Superior temporal gyrus (tissue), 1 donor: ENCODE measurements around the gene PACS1.
"Not testable (repeated sequence)": the region's sequence is repeated elsewhere in the genome, so short reads cannot be mapped to it uniquely, and the experiment has no call there.

Source experiments
- DNase-seq: peaks from one replicate; pipeline ENCODE4 v3.0.0-alpha.2; 2016; ENCODE audit errors: extremely low spot score

Gene PACS1

DNA sequence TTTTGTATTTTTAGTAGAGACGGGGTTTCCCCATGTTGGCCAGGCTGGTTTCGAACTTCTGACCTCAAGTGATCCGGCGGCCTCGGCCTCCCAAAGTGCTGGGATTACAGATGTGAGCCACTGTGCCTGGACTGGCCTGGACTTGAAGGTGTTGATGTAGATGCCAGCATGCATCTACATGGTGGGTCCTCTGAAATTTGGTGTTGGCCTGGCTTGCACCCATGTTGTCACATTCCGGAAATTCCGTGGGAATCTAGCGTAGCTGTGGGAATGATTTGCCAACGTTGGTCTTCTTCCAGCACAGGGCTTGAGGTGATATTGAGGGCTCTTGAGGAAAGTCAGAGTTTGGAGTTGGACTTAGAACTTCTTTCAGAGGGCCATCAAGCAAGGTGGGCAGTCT, 6.5 kb downstream of the PACS1 start:
- no peak for DNase-seq

DNA sequence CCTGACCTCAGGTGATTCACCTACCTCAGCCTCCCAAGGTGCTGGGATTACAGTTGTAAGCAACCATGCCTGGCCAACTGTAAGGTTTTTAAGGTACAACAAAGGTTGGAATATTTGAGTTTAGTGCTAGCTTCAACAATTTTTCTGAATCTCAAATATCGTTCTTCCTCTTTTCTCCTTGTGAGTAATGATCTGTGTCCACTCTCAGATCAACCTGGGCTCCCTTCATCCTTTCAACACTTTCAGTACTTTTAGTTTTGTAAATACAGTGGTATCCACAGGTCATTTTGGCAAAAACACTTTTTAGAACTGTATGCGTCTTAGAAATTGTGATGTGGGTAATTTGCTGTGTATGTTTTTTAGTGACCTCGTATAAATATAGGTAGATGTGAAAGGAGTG, 7.9 kb downstream of the PACS1 start:
- no peak for DNase-seq

DNA sequence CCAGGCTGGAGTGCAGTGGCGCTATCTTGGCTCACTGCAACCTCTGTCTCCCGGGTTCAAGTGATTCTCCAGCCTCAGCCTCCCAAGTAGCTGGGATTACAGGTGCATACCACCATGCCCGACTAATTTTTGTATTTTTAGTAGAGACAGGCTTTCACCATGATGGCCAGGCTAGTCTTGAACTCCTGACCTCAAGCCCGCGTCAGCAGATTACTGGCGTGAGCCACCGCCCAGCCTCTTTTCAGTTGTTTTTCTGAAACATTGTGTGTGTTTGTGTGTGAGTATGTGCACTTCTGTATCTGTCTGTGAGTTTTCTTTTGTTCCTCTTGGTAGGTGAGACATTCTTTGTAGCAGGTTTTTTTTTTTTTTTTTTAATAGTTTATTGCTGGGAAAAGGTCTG, 8.9 kb downstream of the PACS1 start:
- not testable (repeated sequence) for DNase-seq

DNA sequence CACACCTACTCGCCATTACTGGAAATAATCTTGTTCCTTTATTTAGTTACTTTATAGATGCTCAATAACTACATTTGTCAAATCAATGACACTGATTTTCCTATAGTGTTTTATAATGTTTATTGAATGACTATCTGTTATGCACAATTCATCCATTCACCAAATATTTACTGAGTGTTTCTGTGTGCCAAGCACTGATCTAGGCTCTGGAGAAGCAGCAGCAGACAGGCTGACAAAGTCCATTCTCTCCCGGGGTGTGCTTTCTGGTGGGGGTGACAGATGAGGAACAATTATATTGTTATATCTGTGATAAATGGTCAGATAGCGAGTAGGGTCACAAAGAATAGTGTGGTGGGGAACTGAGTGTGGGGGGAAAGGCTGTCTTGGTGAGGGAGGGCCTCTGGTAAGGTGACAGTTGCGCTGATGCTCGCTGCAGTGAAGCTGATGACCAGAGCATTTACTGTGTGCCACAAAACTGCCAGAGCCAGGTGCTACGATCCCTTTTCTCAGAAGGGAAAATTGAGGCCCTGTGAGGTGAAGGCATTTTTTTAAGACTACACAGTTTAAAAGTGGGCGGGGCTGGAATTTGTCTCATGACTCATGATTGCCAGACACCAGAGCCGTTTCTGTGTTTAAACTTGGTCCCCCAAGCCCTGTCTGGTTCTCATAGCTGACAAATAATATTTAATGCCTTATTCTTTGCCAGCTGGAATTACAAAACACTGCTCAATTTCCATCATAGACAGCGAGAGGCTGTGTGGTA, 10.2 kb downstream of the PACS1 start:
- DNase-seq, result no peak

DNA sequence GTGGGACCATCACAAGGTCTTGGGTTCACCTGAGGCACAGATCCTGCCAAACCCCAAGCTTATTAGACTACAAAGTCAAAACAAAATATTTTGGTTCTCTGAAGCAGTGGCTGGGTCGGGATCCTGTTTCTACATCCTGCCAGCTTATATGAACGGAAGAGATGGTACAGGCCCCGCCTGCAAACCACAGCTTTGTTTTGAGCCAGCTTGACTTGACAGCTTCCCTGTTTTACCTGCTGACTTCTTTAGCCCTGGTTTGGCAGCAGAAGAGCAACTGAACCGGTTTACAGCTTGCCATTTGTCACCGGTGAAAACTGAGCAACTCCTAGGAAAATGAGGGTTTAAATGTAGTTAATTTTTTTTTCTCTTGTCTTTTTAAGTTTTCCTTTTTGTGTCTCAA, 11.4 kb downstream of the PACS1 start:
- no peak for DNase-seq

DNA sequence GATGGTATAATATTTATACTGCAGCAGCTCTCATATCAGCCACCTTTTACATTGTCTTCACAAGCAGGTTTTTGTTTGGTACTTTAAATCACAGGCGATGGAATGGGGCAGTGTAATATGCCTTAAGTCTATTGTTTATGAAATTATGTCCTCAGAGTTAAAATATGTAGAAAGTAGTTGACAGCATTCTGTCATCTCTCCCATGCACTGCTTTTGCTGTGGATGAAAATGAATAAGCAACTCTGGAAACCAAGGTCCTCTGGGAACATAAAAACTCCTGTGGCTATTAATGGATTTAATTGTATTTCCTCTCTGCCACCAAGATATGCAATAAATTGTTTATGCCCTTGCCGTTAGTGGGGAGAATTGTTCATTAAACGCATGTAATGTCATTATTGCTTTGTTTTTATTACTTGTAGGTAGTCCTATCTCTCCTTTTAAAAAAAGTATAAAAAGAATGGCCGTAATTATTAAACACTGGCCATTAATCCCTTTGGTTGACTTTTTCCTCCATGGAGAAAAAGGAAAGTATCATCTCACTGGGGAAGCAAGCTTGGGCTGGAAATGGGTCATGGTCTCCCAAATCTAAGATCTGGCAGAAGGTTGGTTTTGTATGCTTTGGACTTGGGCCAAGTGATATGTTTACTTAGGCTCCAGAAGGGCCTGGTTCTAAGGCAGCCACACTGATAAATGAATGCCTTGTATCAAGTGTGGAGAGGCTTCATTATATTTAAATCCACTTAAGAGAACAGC, 13.1 kb downstream of the PACS1 start:
- no peak for DNase-seq

DNA sequence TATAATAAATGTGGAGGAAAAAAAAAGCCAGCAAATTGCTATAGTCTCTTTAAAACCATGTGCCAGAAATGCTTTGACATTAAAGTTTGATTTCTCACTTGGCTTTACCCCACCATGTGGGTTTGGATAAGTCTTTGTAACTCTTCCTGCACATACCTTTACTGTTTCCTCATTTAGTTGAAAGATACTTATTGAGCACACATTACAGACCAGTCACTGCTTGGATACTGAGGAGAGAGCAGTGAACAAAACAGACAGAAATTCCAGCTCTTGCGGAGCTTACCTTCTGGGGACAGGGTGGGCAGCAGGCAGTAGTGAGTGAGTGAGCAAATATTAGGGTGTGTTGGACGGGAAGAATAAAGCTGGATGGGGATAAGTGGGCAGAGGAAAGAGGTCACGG, 13.7 kb downstream of the PACS1 start:
- DNase-seq, result no peak

DNA sequence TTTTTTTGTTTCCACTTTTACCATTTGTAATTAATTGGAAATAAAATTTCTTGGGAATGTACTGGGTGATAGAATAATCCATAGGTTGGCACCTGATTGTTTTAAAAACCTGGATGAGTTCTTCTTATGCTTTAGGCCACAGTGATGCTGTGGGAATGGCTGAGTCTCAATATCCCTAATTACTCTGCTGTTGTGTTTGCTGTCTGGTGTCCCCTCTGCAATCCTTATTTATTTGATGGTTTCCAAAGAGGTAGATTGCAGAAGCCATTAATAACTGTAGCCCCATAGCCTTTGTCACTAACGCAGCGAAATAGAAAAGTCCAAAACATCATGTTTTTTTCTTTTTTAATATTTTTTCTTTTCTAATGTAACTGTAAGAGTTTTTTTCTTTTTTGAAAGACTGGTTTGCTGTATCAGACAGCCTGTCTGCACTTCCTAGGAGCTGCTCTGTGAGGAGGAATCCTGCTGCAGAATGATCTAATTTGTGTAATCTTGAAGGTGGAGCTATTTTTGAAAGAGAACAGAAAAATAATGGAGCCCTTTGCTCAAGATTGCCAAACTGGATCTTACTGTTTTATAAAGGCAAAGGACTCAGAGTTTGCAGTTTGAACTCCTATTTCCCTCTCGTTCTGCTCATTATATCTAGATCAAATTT, 14.9 kb downstream of the PACS1 start:
- DNase-seq, result no peak

DNA sequence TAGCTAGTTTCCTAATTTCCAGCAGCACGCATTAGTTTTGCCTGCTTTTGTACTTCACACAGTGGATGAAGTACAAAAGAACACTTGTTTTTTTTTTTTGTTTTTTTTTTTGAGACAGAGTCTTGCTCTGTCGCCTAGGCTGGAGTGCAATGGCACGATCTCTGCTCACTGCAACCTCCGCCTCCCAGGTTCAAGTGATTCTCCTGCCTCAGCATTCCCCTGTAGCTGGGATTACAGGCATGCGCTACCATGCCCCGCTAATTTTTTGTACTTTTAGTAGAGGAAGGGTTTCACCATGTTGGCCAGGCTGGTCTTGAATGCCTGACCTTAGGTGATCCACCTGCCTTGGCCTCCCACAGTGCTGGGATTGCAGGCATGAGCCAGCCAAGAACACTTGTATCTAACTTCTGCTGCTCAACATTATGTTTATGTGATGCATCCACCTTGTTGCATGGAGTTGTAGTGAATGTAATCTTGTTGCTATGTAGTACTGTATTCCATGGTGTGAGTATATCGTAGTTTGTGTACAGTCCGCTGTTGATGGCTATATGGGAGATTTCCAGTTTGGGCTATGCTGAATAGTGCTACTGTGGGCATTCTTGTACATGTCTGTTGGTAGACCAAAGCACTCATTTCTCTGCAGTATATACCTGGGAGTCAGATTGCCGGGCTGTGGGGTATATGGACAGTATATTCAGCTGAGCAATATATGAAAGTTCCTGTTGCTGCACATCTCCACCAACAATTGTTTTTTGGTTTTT, 17.3 kb downstream of the PACS1 start:
- no peak for DNase-seq

DNA sequence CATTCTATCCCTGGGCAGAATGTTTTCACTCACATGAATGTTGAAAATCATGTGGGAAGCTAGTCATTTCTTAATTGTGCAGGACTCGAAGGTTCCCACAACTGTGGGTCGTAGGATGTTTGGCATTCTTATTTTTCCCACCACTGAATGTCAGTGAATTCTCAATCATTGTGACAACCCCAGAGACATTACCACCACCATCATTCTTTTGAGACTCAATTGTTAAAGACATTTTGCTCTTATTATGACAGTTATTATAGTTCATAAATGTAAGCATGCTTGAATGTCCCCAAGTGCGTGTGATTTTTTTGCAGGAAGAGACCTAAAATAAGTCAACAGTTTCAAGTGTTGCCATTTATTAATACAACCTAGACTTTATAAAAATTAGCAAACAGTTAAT, 19.0 kb downstream of the PACS1 start:
- DNase-seq, result no peak

DNA sequence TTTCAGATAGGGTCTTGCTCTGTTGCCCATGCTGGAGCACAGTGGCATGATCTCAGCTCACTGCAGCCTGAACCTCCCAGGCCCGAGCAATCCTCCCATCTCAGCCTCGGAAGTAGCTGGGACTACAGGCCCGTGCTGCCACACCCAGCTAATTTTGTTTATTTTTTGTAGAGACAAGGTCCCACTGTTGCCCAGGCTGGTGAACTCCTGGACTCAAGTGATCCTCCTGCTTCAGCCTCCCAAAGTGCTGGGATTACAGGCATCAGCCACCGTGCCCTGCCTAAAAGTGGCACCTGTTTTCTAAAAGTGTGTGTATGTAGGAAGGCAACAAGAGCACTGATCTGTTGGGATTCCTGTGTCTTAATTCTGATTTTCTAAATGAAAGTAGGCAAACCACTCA, 20.2 kb downstream of the PACS1 start:
- no peak for DNase-seq

DNA sequence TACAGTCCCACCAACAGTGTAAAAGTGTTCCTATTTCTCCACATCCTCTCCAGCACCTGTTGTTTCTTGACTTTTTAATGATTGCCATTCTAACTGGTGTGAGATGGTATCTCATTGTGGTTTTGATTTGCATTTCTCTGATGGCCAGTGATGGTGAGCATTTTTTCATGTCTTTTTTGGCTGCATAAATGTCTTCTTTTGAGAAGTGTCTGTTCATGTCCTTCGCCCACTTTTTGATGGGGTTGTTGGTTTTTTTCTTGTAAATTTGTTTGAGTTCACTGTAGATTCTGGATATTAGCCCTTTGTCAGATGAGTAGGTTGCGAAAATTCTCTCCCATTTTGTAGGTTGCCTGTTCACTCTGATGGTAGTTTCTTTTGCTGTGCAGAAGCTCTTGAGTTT, 22.1 kb downstream of the PACS1 start:
- DNase-seq, result not testable (repeated sequence)

DNA sequence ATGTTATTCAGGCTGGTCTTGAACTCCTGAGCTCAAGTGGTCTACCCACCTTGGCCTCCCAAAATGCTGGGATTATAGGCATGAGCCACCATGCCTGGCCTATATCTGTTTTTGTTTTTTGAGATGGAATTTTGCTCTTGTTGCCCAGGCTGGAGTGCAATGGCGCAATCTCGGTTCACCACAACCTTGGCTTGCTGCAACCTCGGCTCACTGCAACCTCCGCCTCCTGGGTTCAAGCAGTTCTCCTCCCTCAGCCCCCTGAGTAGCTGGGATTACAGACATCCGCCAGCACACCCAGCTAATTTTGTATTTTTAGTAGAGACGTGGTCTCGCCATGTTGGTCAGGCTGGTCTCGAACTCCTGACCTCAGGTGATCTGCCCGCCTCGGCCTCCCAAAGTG, 29.7 kb downstream of the PACS1 start:
- DNase-seq, result not testable (repeated sequence)

DNA sequence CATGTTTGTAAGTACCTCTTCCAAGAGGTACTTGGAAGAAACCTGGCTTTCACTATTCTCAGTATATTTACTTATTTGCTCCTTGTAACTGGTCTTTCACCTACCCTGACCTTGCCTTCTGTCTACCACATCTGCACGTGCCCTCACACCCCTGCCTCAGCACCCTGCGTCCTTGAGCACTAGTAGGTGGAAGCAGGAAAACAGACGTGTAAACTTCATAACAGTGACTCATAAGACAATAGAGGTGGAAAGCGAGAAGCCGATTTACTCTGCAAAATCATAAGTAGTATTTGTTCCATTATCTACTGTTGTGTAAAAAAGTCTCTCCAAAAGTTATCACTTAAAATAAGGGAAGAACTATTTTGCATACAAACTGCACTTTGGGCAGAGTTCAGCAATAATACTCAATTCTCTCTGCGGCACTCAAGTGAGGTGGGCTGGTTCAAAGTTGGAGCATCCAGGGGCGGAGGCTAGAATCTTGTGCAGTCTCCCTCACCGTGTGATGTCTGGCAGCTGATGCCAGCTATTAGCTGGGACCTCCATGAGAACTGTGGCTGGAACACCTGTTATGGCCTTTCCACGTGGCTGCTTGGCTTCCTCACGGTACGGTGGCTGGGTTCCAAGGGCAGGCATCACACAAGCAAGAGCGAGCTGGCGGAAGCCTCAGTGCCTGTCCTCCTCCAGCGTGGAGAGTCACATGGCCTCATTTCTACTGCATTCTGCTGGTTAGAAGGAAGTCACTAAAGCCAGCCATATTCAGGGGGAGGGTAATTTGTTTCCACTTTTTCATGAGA, 30.4 kb downstream of the PACS1 start:
- DNase-seq, result no peak

DNA sequence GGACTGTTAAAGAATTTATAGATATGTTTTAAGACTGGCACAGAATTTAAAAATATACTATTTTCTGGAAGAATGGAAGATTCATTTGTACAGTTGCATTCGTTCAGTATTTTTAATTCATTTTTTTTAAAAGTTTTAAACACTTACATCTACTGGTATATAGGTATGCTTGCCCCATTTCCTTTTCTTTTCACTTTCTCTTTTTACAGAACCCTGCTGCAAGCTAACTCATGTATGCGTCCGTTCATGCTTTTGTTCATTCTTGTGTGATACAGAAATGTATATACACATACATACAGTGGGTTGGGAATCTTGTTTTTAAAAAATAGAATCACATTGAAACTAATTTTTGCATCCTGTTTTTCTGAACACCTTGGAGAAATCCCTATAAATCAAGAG, 31.0 kb downstream of the PACS1 start:
- no peak for DNase-seq

DNA sequence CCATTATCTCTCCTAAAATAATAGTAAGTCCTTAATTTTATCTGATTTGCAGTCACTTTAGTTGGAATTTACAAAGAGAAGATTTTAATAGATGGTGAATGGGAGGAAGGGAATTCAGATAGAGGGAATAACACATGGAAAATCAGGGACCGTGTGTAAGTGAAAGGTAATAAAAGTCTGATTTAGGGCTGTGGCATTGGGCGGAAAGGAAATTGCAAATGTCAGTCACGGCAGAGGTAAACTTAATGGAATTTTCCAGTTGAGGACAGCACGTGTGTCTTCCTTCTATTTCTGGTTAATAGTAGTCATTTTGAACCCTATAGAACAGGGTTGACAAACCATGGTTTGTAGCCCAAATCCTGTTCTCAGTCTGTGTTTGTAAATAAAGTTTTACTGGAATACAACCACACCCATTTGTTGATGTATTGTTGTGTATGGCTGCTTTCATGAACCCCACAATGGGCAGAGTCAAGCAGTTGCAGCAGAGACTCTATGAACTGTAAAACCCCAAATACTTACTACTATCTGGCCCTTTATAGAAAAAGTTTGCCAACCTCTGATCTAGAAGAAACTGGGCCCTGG, 34.1 kb downstream of the PACS1 start:
- DNase-seq, result no peak

DNA sequence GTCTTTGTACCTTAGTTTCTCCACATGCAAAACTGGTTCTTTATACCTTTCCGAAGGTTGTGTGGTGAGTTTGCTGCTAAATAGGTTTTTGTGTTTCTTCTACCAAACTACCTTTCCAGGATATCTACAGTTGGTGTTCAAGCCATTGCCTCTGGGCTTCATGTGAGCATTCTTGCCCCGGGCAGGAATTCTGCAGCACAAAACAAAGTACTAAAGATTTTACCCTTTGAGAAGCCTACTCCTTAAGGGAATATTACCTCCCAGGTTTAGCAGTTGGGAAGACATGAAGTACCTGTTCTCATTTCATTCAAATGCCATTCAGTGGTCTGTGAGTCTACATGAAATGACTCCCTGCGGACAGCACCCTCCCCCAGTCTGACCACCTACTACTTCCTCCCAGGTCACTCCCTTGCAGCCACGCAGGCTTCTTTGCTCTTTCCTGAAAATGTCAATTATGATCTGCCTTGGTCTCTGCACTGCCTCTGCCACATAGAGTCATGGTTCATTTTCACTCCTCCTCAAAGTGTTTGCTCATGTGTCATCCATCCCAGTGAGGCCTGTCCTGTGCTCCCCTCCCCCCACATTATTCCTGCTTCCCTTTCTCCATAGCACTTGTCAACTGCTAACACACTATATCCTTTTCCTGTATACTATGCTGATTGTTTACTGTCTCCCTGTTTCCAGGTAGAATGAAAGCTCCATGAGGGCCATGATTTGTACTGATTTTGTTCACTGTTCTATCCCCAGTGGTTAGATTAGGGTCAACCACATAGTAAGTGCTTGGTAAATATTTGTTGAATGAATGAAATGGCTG, 36.9 kb downstream of the PACS1 start:
- DNase-seq, result no peak

DNA sequence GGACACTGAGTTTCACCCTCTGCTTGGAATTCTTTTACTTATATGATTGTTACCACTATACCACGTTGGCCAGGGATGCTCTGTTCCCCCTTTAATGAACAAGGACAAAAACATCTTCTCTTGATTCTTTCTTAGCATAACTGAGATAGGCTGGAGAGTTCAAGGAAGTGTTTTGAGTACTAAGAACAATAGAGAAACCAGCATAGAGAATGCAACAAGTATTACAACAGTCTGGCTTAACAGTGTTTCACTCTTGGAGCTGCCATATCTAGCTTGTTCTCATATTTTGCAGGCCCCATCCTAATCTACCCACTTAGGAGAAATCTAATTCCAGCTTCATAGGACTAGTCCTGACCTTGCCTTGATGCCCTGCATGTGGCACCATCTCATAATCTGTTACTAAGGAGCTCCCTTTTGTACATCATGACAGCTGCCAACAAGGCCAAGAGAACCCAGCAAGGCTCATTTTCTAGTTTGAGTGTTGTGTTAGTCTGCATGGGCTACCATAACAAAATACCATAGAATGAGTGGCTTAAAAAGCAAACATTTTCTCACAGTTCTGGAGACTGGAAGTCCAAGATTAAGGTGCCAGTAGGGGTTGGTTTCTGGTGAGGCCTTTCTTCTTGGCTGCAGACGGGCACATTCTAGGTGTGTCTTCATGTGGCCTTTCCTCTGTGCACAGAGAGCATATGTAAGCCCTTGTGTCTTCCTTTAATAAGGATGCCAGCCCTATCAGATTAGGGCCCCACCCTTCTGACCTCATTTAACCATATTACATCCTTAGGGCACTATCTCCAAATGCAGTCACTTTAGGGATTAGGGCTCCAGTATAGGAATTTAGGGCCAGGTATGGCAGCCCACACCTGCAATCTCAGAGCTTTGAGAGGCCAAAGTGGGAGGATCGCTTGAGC, 37.8 kb downstream of the PACS1 start:
- no peak for DNase-seq

DNA sequence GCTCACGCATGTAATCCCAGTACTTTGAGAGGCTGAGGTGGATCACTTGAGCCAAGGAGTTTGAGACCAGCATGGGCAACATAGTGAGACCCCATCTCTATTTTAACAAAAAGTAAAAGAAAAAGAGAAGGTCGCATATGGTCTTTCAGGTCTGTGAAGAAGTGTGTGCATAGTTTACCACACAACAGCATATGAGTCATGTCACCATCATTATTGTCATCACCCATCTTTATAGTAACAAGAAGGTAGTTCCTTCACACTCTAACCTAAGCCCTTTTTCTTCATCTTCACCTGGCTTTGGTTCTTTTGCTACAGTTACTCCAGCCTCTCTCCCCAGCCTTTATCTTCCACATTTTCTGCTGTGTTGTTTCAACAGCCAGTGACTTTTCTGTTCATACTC, 39.2 kb downstream of the PACS1 start:
- no peak for DNase-seq
